AG09319 (cell line): ENCODE results near the gene EFHC2.

Experiments
- DNase-seq: peaks from one replicate; pipeline ENCODE4 v3.0.0-alpha.2; 2010; ENCODE audit warnings: low read depth; ENCODE audit errors: extremely low read depth
- TF ChIP-seq, protein P1 (sequence below): IDR thresholded peaks from 2 replicates; pipeline ENCODE4 v1.5.1; 2011; ENCODE audit warnings: low read depth, mild to moderate bottlenecking, inconsistent platforms, low read length, moderate library complexity

Gene EFHC2

DNA sequence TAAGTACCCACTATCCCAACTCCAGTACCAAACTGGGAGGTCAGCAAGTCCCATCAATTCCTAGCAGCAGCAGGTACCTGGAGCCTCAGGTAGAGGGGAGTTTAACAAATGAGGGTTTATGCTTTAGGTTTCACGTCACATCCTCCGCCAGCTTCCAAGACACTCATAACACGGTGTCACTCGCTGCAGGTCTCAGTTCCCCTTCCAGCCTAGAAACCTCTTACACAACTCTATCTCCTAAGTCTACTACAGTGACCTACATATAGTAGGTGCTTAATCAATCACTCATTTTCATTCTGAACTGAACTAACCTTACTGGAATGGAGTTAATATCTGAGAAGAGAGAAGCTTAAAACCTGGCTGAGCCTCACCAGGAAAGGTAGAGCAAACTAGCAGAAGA, 96.0 kb downstream of the EFHC2 start:
- DNase-seq, result no peak
- TF ChIP-seq, protein P1, sequence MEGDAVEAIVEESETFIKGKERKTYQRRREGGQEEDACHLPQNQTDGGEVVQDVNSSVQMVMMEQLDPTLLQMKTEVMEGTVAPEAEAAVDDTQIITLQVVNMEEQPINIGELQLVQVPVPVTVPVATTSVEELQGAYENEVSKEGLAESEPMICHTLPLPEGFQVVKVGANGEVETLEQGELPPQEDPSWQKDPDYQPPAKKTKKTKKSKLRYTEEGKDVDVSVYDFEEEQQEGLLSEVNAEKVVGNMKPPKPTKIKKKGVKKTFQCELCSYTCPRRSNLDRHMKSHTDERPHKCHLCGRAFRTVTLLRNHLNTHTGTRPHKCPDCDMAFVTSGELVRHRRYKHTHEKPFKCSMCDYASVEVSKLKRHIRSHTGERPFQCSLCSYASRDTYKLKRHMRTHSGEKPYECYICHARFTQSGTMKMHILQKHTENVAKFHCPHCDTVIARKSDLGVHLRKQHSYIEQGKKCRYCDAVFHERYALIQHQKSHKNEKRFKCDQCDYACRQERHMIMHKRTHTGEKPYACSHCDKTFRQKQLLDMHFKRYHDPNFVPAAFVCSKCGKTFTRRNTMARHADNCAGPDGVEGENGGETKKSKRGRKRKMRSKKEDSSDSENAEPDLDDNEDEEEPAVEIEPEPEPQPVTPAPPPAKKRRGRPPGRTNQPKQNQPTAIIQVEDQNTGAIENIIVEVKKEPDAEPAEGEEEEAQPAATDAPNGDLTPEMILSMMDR, result no peak

DNA sequence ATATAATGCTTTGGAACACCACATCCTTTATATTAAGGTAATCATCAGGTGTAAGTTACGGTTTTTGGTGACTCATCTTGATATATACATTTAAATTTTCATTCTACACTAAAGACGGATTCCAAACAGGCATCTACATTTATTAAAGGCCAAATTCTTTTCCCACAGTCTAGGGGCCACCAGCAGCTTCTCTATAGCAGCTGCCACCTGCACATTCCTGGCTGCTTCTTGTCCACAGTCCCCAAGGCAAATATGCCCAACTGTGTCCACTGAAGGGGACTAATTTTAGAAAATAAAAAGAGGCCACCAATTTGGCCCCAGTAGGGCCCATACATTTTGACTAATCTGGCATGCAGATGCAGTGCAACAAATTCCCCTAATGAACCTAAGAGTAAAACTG, 96.6 kb downstream of the EFHC2 start:
- TF ChIP-seq, protein P1, result no peak
- no peak for DNase-seq

DNA sequence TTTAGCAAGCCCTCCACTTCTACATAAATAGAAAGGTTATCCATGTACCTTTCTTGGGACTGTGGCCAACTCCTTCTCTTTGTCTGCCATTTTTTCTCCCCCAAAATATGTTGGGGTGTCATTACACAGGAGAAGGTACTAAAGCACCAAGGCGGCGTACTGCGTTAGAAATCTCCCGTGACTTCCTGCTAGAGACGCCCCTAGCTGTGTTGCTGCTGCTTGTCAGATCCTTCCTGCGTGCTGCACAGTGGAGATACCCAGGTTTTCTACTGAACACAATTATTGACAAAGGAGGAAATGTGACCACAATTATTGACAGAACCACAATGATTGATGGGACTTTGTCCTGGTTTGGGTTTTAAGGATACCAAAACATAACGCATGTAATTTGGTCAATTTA, 97.7 kb downstream of the EFHC2 start:
- TF ChIP-seq, protein P1, result no peak
- DNase-seq, result no peak

DNA sequence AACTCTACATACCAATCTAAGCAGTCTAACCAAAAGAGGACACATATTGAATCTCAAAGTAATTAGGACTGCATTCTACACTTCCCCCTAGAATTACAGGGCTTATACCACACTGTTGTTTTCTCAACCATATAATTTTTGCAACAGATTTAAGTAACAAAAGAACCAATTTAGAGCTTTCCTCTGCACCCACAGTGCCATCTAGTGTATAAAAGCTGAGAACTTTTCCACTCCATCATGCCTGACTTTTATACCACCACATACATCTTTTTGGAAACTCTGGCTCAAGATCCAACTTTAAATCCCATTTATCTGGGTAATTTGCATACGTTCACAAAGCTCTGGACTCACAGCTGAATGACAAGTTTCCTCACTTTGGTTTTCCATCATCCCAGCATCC, 99.5 kb downstream of the EFHC2 start:
- DNase-seq, result peak; percentile 11
- TF ChIP-seq, protein P1, result peak; percentile 60

DNA sequence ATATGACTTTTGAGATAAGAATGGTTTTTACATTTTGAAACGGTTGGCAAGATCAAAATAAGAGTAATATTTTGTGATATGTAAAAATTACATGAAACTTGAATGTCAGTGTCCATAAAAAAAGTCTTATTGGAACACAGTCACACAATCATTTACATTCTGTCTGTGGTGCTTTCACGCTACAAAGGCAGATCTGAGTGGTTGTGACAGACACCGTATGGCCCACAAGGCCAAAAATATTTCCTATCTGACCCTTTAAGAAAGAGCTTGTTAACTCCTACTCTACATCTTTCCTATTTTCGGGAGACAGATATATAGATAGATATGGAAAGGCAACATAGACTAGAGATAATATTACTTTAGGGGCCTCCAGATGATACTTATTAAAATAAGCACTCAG, 101.9 kb downstream of the EFHC2 start:
- TF ChIP-seq, protein P1, result no peak
- no peak for DNase-seq

DNA sequence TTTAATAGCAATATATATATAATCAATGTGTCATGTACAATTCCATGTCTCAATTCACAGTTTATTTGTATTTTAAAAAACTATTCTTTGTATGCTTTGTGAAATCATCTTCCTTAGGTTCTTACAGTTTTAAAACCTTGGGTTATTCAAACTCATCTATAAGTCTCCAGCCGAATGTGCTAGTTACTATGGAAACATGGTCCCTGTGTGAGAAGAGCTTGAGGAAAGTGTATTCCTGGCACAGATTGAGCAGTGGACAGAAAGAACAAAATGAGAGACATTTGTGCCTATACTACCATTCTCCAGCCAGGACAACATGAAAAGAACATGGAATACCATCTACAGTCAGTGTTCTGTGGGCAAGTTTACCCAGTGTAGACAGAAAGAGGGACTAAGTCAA, 103.4 kb downstream of the EFHC2 start:
- TF ChIP-seq, protein P1, result no peak
- DNase-seq, result no peak

DNA sequence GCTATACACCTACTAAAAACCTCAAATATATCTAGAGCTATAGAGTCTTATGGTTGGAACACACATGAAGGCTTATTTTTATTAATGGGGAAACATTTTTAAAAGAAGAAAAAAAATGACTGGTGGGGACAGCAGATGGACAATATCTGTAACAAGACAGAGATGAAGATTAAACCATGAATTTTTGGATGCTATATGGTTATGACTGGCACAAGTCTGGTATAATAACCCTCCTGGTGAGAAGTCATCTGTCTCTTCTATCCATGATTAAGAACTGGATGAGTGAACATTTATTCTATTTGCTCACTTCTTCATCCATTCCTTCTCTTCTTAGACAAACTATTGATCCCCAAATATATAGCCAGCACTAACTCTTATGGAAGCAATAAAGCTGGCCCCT, 104.4 kb downstream of the EFHC2 start:
- DNase-seq, result no peak
- TF ChIP-seq, protein P1, result no peak

DNA sequence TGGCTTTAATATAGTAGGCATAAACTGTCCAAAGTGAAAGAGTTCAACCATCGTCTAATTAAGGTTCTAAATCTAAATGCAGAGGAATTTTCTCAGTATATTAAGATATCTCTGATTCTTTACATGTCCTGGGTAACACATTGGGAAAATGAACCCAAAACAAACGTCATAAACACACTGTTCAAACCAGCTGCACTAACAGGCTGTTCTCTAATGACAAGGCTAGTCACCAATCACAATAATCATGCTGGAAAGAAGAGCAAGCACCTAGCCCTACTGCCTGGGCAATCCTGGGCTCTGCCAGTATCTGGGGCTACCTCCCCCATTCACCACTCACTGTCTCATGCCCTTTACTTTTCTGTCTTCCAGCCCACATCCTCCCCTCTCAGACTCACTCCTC, 107.9 kb downstream of the EFHC2 start:
- TF ChIP-seq, protein P1, result no peak
- no peak for DNase-seq
